Prostate gland (tissue), 2 donors: ENCODE results near the gene TNRC6A. TPM values are rescaled to one million over a fixed set of nuclear protein-coding genes. Genes with fewer than 3 reads are reported as not detected.
"Not testable (repeated sequence)": the region's sequence is repeated elsewhere in the genome, so short reads cannot be mapped to it uniquely, and the experiment has no call there.

Experiments
- DNase-seq: peaks from one replicate; pipeline ENCODE4 v3.0.0-alpha.2; 2019; ENCODE audit warnings: low spot score
- H3K27ac ChIP-seq, 2 donors: fragments of 200-600 bp; sonication (generic); 2 replicates each; pipeline ENCODE4 v1.5.1; 2017 to 2019
- H3K27me3 ChIP-seq: fragments of 200-600 bp; sonication (generic); replicated peaks from 2 replicates; pipeline ENCODE4 v1.5.1; 2019; ENCODE audit not compliant: insufficient read depth
- H3K36me3 ChIP-seq, 2 donors: fragments of 200-600 bp; sonication (generic); 1 replicate in 1 of 2; 2 replicates in 1 of 2; pipeline versions ENCODE4 v1.5.1 to v1.8.1; 2017 to 2019
- H3K4me1 ChIP-seq: fragments of 200-600 bp; sonication (generic); replicated peaks from 2 replicates; pipeline ENCODE4 v1.5.1; 2019
- H3K4me3 ChIP-seq, 2 donors: fragments of 200-600 bp; sonication (generic); 2 replicates each; pipeline ENCODE4 v1.5.1; 2017 to 2019
- H3K9me3 ChIP-seq: fragments of 200-600 bp; sonication (generic); 2 replicates; pipeline ENCODE4 v1.5.1; 2017
- CTCF ChIP-seq, 4 experiments: fragments of 200-600 bp in 2 of 4; fragments of 450-650 bp in 2 of 4; sonication (generic) in 2 of 4; IDR thresholded peaks; 1 replicate in 3 of 4; 2 replicates in 1 of 4; pipeline ENCODE4 v1.5.1; 2016 to 2019; ENCODE audit warnings: antibody characterized with exemption in 4 of 4, mild to moderate bottlenecking in 2 of 4, moderate library complexity in 2 of 4
- POLR2A ChIP-seq: fragments of 450-650 bp; IDR thresholded peaks from one replicate; pipeline ENCODE4 v1.6.1; 2016; ENCODE audit warnings: antibody characterized with exemption, mild to moderate bottlenecking
- POLR2AphosphoS5 ChIP-seq: sonication (generic); formaldehyde crosslinking; IDR thresholded peaks from one replicate; pipeline ENCODE4 v1.6.1; 2017; ENCODE audit warnings: antibody characterized with exemption
- WGBS: methylation state at CpG from one replicate; pipeline ENCODE4 v1.1.5; 2018; 5-methylcytosine and 5-hydroxymethylcytosine counted together
- intact Hi-C: fragments of 100-400 bp; cut with DNase I; formaldehyde crosslinking; loops from one replicate; pipeline ENCODE4 v1.14.2; 2022
- total RNA-seq, 2 donors: library from RNA; depleted of rRNA; stranded (reverse); fragments of >200 nt; gene quantifications; one replicate each; pipeline ENCODE4 v1.1.0, GENCODE V29; 2016

TNRC6A gene
- total RNA-seq, 2 donors from 2014 or later: 37.5 to 65.5 TPM

- 27% methylated on average over 5 of the region's 5 CpGs for WGBS
Observed at GRCh38 chr16:24736758-24737157, 7.3 kb downstream of the TNRC6A start.

GRCh38 chr16:24737391-24737871, 8.0 kb downstream of the TNRC6A start:
- TF ChIP-seq POLR2AphosphoS5 (no peak), POLR2A (no peak), CTCF (IDR thresholded peaks at IDR 0.05) (no peak)
- Histone ChIP-seq H3K27ac (no peak overlapping the region), H3K9me3 (no peaks in the 10 kb centered on the region), H3K36me3 (no peaks in the 10 kb centered on the region), H3K4me1 (peaks cover 4% of the 10 kb centered on the region), H3K27me3 (no peaks in the 10 kb centered on the region), H3K4me3 (no peak overlapping the region)
- intact Hi-C loops: no loop called here
- no peak for DNase-seq
- 19% methylated on average over 3 of the region's 3 CpGs for WGBS

More at GRCh38 chr16:24736758-24737157, 7.3 kb downstream of the TNRC6A start:
- Histone ChIP-seq H3K9me3 (no peaks in the 10 kb centered on the region), H3K4me1 (peaks cover 4% of the 10 kb centered on the region), H3K36me3 (no peaks in the 10 kb centered on the region), H3K27ac (peak overlapping the region; percentile 8 to 11), H3K4me3 (no peak overlapping the region), H3K27me3 (no peaks in the 10 kb centered on the region)
- DNase-seq: no peak
- intact Hi-C loops: no loop called here
- TF ChIP-seq POLR2AphosphoS5: no peak
- no peak for TF ChIP-seq CTCF (IDR thresholded peaks at IDR 0.05)
- TF ChIP-seq POLR2A: no peak

GRCh38 chr16:24737916-24738594, 8.6 kb downstream of the TNRC6A start:
- WGBS: 74% methylated on average over 5 of the region's 5 CpGs
- H3K9me3 ChIP-seq: no peaks in the 10 kb centered on the region
- TF ChIP-seq CTCF (IDR thresholded peaks at IDR 0.05): no peak
- TF ChIP-seq POLR2AphosphoS5: no peak
- no peak for TF ChIP-seq POLR2A
- H3K4me3 ChIP-seq: no peak overlapping the region
- no peak overlapping the region for H3K27ac ChIP-seq
- peaks cover 4% of the 10 kb centered on the region for H3K4me1 ChIP-seq
- H3K36me3 ChIP-seq: no peaks in the 10 kb centered on the region
- H3K27me3 ChIP-seq: no peaks in the 10 kb centered on the region
- no peak for DNase-seq
- intact Hi-C loops: no loop called here

GRCh38 chr16:24738895-24739294, 9.4 kb downstream of the TNRC6A start:
- TF ChIP-seq POLR2A (no peak), POLR2AphosphoS5 (no peak), CTCF (IDR thresholded peaks at IDR 0.05) (no peak)
- no peak overlapping the region for H3K27ac ChIP-seq
- peaks cover 4% of the 10 kb centered on the region for H3K4me1 ChIP-seq
- no peaks in the 10 kb centered on the region for H3K36me3 ChIP-seq
- DNase-seq: no peak
- H3K9me3 ChIP-seq: no peaks in the 10 kb centered on the region
- H3K4me3 ChIP-seq: no peak overlapping the region
- 82% methylated on average over 3 of the region's 3 CpGs for WGBS
- no peaks in the 10 kb centered on the region for H3K27me3 ChIP-seq
- intact Hi-C loops: no loop called here

GRCh38 chr16:24741862-24742261, 12.4 kb downstream of the TNRC6A start:
- no peak for TF ChIP-seq POLR2A
- TF ChIP-seq POLR2AphosphoS5: no peak
- TF ChIP-seq CTCF (IDR thresholded peaks at IDR 0.05): no peak
- Histone ChIP-seq H3K4me1 (peaks cover 4% of the 10 kb centered on the region), H3K9me3 (no peaks in the 10 kb centered on the region), H3K36me3 (no peaks in the 10 kb centered on the region), H3K4me3 (no peak overlapping the region), H3K27ac (no peak overlapping the region), H3K27me3 (no peaks in the 10 kb centered on the region)
- 93% methylated on average over 4 of the region's 4 CpGs for WGBS
- intact Hi-C loops: loop anchor here (10.0 kb wide), 1 partner anchor 53 kb away; no protein-coding TSS in a partner anchor
- no peak for DNase-seq

GRCh38 chr16:24742610-24743009, 13.2 kb downstream of the TNRC6A start:
- intact Hi-C loops: loop anchor here (10.0 kb wide), 1 partner anchor 52 kb away; no protein-coding TSS in a partner anchor
- WGBS: 91% methylated on average over 8 of the region's 8 CpGs
- not testable (repeated sequence) for H3K4me3 ChIP-seq, H3K27ac ChIP-seq, H3K9me3 ChIP-seq, H3K4me1 ChIP-seq, H3K27me3 ChIP-seq, DNase-seq, H3K36me3 ChIP-seq
